Activated CD4-positive, CD25-positive, alpha-beta regulatory T cell treated with anti-CD3 and anti-CD28 coated beads, Interleukin-2, amount 50 U/mL, for 72 hours (primary cell): Measurements from ENCODE around the gene CABP7.

Source experiments
- DNase-seq: peaks from one replicate; pipeline ENCODE4 v3.0.0; 2021

The CABP7 gene

DNA sequence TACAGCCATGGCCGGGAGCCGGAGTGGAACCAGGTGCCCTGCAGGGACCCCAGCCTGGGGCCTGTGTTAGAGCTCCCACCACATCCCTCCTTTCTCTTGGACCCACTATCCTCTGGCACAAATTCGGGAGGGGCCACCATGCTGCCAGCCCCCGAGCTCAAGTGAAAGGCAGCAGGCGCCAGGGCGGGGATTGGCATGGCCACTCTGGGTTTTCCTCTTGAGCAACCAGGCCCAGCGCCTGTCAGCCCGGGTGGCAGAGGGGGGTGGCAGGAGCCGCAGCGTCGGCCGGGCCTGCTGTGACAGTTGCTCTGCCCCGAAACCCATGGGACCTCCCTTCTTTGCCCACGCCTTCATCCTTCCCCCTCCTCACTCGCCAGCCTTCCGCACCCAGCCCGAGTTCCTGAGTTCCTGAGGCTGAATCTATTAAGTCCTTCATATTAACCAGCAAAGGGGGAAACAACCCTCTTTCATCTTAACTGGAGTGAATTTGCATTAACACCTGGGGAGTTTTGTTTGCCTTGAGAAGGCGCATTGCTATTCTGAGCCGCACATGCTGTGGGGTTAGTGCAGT lies 16.8 kb upstream of the CABP7 start:
- DNase-seq: no peak

DNA sequence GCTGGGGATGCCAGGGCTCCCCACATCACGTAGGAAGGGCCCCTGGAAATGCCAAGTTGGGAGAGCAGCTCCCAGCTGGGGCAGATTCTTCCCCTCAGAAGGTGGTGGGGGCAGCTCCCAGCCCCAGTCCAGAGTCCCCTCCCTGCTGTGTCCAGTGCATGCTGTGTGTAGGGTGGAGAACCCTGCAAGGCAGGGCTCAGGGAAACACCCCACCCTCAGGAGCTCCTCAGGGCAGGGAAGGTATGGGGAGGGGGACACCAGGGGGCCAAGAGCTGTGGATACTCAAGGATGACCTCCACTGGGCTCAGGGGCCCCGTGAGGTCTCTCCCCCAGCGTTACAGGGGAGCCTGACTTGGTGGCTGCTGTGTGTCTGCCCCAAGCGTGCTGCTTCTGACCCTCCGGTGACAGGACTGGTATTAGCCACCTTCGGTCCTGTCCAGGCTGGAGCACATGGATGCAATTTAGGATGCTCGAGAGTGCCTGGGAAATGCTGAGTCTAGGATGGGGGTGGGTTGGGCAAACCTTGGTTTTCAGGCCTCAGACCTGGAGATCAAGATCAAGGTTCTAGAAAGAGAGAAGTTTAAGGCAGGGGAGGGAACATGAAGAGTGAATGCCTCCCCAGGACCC lies 16.1 kb upstream of the CABP7 start:
- DNase-seq: no peak

DNA sequence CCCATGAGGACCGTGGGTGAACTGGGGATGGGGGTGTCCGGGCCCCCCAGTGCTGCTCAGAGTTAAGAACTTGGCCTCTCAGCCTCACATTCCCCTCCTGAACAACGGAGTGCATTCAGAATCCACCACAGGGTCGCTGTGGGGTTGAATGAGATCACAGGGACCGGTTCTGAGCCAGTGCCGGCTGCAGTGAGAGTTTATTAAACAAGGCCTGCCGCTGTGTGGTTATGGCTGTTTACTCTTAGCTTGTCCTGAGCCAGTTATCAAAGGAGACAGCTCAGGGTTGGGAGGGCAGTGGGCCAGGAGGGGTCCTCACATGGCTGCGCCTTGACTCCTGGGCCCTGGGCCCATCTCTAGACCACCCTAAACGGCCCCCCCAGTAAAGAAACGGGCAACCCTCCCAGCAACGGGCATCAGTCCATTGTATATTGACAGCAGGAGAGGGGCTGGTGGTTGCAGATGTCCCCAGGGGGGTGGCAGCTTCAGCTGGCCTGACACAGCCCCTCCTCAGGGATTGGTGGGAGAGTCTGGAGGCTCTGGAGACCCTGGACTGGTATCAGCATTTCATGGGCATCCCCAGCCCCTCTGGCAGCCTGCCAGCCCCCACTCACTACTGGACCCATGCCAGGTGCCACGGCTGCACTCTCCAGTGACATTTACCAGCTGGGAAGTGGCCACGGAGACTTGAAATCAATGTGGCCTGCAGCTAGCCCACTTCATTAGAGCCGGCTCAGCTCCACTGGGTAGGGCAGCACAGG lies 15.1 kb upstream of the CABP7 start:
- no peak for DNase-seq

DNA sequence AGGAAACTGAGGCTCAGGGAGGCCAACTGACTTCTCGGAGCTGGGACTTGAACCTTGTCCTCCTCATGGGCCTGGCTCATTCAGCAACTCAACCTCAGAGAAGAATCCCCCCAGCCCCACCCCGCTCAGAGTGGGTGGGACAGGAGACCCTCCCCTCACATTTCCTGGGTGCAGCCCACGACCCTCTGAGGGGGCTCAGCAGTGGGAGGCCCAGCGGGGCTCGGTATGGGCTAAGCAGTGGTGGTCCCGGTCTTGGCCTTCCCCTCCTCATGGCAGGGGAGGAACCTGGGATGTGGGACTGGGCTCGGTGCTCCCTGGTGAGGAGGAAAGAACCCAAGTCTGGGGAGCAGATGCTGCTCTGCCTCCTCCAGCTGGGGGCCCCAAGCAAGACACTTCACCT lies 14.2 kb upstream of the CABP7 start:
- DNase-seq: no peak

DNA sequence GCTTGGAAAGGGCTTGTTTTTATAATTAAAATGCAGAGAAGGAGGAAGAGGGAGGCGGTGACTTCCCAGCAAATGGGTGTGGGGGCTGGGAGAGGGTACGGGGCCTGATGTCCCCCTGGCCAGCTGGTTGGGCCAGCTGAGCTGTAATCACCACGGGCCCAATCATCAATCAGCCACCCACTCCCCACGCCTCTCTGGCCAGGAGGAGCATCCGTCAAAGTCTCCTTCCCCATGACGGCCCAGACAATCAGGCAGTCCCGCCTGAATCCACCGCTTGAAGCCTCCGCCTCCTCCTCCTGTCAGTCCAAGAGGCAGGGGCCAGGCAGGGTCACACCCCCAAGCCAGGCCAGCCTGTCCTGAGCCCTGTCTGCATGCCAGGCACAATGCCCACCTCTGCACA lies 13.3 kb upstream of the CABP7 start:
- DNase-seq: no peak

DNA sequence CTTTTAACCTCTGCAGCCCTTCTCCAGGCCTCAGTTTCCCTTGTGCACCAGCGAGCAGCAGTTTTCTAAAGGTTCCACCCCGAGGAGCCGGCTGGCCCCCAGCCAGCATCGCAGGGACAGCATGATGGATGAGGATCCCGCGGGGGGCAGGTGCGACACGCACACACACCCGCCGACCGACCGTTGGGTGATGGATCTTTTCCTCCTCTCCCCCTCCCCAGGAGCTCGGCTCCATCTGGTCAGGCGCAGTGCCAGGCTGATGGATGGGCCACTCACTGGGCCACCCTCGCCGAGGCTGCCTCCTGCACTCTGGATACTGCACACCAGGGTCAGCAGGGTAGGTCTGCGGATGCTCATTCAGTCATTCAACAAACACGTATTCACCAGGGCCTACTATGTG lies 12.8 kb upstream of the CABP7 start:
- no peak for DNase-seq

DNA sequence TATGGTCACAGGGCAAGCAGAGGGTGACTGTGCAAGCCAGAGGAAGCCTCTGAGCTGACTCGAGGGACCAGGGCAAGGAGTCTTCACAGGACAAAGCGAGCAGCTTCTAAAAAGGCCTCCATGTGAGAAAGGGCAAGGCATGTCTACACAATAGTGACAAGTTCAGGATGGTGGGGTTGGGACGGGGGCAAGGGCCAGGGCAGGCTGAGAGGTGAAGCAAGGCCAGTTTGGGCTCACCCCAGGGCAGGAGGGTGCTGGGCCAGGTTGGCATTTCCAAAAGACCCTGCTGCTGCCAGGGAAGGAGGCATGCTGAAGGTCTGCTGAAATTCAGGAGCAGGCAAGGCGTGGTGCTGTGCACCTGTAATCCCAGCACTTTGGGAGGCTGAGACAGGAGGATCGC lies 12.3 kb upstream of the CABP7 start:
- DNase-seq: no peak

DNA sequence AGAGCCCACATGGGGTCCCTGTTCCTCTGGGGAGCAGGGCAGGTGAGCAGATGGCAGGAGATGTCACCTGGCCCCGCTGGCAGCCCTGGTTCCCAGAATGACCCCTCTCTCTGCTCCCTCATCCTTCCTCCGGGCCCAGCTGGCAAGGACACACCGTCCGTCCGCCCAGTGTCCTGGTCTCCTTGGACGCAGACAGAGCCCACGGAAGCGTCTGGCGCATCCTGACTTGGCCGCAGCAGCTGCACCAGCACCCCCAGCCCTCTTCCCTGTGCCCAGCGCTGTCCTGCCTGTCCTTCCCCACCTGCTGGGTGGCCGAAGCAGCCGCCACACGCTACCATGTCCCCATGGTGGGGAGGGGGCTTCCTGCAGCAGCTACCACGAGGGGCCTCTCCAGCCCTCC lies 9.6 kb upstream of the CABP7 start:
- no peak for DNase-seq

DNA sequence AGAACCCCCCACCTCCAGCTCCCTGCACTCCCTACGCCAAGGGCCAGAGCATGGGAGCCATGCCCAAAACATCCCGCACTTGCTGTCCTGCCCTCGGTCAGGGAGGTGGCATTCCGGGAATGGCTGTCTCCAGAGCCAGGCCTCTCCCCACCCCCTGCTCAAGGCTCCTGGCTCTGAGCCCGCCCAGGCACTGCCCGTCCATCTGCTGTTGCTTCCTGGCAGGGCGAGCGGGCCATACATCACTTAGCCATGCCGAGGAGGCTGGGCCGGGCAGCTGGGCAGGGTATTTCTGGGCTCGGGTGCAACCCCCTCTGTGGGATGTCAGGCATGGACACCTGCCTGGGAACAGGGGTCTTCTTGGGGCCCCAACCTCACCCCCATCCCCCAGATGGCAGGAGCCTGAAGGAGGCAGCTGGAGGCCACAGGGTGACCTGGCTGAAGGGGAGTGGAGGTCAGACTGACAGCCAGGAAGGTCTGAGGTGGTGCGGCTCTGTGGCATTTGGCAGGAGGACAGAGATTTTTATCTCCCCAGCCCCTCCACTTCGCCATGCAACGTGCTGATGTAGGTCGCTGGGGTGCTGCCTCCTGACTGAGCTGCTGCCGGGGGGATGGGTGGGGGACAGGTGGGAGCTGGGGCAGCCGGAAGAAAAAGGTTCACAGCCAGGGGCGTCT lies 8.7 kb upstream of the CABP7 start:
- no peak for DNase-seq

DNA sequence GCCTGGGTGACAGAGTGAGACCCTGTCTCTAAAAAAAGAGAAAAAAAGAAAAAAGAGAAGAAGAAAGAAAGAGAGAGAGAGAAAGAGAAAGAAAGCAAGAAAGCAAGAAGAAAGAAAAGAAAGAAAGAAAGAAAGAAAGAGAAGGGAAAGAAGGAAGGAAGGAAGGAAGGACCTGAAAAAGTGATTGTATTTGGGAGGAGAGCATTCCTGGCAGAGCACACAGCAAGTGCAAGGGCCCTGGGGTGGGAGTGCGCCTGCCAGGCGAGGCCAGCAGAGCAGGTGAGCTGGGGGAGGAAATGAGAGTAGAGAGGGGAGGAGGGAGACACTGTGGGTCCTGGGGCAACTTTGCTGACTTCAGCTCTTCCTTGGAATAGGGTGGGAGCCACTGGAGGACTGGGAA lies 7.7 kb upstream of the CABP7 start:
- no peak for DNase-seq

DNA sequence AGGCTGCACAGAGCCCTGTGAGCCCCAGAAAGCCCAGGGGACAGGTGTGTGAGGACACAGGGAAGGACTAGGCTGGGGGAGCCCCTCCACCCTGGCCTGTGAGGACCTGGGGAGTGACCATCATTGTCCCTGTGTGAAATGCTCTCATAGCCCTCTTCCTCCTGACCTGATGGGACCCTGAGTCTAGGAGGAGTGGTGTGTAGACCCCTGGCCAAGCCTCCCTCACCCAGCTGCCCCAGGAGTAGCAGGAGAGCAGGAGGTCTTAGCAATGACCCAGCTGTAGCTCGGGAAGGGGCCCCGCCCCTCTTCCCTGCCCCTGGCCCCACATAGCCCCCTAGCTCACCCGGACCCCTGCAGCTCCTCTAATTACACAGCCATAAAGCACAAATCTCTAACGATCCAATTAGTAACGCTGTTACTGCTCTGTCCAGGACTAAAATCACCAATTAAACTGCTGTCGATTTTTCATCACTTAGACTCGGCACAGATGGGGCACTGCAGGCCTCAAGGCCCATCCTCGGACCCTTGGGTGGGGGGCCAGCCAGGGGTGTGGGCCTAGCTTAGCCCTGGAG lies 6.6 kb upstream of the CABP7 start:
- DNase-seq: no peak

DNA sequence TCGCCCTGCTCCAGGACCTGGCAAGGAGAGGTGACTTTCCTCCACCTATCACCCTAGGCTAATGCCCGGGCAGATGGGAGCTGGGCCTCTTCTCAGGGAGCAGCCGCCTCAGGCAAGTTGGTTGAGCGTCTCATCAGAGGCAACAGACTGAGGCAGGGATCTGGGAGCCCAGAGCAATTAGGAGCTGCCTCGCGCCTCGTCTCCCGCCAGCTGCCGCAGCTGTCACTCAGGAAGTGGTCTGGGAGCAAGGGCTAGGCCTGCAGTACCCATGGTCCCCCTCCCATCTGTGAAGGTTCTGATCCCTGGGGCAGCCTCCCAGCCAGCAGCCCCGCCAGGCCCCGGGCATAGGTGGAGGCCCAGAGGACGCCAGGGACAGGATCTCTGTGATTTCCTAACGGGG lies 4.6 kb upstream of the CABP7 start:
- no peak for DNase-seq

DNA sequence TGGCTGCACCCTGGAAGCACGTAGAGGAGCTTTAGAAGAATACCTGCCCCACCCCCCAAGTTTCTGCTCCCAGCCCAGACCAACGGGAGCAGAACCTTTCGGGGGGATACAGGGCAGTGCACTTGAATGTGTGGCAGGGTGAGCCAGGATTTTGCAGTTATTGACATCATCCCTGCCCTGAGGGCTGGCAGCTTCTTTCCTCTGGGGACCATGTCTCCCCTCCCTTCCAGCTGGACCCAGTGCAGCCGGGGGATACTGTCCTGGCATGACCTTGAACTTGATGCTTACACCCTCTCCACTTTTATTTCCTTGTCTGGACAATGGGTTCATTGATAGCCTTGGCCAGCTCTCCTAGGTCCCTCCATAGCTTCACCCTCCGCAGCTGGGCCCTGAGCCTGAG lies 4.1 kb upstream of the CABP7 start:
- no peak for DNase-seq

DNA sequence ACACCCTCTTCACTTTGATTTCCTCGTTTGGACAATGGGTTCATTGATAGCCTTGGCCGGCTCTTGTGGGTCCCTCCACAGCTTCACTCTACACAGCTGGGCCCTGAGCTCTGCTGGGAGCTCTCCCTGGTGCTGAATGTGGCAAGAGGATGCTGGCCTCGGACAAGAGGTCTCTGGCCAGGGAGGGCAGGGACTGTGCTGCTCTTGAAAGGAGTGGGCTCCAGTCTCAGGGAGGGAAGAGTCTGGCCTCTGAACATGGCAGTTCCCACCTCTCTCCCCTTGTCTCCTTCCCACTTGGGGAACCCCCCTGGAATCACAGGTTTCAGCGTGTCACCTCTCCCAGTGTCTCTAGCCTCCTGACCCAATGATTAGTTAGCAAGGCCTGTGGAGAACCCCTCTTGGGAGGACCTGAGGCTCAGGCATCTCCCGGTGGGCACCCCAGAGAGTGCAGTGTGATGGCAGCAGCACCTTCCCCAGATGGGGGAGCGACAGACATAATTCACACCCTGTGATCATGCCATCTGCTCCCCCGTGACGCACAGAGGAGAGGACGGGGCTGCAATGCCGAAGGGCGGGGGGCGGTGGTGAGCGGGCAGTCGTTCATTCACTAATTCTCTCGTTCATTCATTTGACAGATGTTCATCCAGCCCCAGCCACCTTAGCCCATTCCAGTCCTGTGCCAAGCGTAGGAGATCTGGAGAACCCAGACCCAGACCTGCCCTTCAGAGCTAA lies 2.8 kb upstream of the CABP7 start:
- DNase-seq: no peak

DNA sequence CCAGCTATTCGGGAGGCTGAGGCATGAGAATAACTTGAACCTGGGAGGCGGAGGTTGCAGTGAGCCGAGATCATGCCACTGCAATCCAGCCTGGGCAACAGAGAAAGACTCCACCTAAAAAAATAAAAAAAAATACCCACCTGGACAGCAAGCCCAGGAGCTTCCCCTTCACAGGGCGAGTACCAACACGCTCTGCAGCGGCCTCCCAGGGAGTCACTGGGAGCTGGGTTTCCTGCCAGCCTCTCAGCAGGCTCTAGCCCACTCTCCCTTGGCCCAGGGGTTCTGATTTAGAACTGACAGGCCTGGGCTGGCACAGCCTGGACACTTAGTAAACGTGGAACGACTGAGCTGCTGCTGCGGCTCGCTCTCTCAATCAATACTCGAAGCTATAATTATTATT lies 2.0 kb upstream of the CABP7 start:
- DNase-seq: no peak

DNA sequence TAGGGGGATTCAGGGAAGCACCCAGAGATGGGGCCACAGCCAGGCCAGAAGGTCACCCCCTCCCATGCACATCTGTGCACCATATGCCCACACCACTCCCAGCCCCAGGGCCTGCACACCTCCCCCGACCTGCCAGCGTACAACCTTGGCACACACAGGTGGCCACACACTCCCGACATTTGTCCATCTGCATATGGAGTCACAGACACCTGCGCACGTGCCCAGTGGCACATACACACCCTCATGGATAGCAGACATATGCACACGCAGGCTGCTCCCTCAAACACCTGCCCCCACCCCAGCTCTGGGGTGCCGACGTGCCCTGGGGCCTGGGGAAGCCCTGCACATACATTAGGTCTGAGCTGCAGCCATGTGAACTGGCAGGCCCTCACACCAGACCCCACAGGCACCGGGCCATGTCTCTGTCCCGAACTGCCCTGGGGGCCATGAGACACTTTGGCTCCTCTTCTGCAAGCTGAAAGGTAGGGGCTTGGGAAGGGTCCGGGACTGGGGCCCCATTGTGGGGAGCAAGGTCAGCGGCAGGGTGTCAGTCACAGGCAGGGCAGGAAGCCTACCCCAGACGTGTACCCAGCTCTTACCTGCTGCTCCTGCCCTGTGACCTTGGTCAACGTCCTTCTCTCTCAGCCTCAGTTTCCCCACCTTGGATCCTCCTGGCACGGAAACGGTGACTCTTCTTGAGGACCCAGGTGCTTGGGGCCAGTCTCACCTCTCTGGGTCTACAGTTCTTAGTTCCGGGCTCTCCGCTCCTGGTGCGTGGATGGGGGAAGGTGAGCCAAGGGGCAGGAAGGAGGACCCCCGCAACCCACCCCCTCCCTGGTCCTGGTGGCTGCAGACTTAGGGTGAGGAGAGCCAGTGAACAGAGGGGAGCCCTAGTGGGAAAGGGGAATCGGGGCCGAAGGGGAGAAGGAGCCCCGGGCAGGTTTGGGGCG lies 579 bp upstream of the CABP7 start:
- no peak for DNase-seq

DNA sequence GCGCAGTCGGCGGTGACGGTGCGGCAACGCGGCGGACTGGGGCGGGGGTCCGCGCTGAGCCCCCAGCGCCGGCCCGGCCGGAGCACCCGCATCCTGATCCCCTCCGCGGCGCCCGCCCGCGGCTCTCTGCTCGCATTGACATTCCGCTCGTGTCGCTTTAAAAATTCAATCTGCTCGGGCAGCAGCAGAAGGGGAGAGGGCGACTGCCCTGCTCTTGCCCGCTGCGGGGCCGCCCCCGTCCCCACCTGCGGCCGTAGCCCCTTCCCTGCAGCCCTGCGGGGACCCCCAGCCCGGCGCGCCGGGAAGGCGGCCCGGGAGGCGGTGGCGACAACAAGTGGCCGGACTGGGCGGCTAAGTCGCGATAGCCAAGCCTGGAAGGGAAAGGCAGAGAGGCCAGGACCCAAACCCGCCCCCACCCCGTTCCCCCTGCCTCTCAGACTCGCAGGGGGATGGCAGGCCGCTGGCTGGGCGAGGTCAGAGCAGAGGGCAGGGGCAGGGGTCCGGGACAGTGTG lies 1.1 kb downstream of the CABP7 start:
- DNase-seq: no peak

DNA sequence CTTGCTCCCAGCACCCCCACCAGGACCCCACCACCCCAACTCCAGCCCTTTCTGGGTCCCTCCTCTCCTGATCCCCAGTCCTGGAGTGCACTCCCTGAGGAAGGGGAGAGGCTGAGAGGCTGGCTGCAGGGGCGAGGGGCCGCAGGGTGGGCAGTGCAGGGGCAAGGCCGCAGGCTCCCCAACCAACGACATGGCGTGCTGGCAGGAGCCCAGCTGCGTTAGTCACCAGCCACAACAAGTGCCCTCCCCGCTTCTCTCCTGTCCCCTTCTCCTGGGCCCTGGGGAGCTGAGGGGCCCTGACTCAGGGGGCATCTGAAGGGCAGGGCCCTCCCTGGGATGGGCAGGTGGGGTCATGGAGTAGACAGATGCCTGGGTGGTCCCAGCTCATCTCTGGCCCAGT lies 2.3 kb downstream of the CABP7 start:
- no peak for DNase-seq

DNA sequence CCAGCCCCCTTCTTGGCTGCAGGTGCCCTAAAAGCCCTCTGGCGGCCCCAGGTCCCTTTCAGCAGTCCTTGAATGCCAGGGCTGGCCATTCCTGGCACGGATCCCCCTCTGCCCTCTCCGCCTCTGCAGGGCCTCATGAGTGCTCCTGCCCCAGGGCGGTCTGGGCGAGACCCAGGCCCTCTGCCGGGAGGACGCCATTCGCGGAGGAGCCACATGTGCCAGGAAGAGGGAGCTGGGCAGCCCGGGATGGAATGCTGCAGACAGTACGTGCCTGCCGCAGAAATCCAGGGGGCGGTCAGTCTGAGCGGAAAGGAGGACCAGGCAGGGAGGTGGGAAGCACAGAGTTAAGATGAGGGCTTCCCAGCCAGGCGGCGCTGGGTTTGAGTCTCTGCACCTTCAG lies 2.8 kb downstream of the CABP7 start:
- no peak for DNase-seq

DNA sequence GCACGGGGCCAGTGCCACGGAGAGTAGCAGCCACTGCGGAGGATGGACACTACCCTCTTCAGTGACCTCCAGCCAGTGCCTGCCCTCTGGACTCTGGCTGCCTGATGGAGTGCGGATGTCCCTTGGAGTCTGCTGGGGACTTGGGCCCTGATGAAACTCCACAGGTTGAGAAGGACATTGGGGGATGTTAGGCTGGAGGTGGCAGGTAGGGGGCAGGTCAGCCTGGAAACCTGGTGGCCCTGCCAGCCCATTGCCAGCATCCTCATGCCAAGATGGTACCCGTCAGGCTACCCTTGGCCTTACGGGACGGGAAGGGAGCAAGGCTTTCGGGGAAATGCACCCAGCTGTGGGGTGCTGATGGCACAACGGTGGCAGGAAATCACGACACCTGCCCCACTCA lies 4.0 kb downstream of the CABP7 start:
- no peak for DNase-seq

DNA sequence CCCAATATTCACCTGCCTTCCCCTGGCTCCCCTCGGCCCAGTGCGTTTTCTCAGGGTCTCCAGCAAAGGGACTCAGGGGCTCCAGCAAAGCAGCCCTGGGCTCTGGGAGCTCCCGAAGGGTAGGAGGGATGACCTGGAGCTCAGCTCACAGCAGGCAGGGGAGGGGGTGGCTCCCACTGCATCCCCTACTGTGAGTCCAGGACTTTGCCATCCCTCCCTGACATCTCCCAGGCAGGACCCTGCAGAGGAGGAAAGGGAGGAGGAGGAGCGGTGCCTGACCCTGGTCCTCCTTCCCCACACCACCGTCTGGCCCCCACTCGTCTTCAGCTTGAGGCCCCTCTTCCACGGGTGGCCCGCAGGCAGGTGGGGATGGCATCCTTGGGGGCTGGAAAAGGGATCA lies 5.0 kb downstream of the CABP7 start:
- DNase-seq: no peak

DNA sequence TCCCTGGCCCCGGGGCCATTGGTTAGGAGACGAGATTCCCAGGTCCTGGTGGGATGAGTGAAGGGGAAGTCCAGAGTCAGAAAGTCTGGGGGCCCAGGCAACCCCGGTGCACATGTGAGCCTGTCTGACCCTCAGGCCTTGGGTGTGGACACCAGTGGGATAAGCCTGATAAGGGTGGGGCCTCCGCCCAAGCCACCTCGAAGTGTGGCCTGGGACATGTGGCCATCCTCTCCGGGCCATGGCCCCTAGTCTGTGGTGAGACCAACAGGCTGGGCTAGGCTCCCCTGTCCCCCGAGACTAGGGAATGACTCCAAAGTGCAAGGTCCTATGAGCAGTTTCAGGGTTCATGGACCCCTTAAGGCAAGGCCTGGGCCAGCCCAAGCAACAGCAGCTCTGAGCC lies 6.3 kb downstream of the CABP7 start:
- no peak for DNase-seq
